ENCODE results near the gene MAP6D1. TPM values are rescaled to one million over a fixed set of nuclear protein-coding genes. Genes with fewer than 3 reads are reported as not detected.

The MAP6D1 gene
- total RNA-seq, 1 experiment from 2014 or later, result 7.1 TPM

DNA sequence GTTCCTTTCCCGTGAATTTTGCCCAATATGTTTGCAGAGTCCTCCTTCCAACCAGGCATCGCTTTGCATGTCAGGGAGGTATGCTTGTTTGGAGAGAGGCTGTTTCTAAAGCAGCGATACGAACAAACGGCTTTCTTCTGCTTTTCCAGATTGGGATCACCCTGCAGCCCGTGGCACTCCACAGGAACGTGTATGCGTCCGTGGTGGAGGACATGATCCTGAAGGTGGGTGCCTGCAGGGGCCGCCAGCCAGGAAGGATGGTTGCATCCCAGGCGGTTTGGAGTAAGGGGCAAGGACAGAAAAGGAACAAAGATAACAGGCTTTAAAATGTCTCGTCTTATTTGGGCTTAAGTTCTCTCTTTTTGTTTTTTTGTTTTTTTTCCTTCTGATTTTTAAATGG is 17.5 kb downstream of the MAP6D1 start:
- Histone ChIP-seq H2BK20ac (ENCODE audit: low read depth, low read length, poor library complexity, severe bottlenecking) (no peak overlapping the region), H3K9me3 (ENCODE audit: control insufficient read depth, low read depth, low read length) (no peaks in the 10 kb centered on the region), H3K4me2 (ENCODE audit: insufficient read depth, insufficient read length, low read length) (no peak overlapping the region), H4K8ac (replicated peaks; ENCODE audit: insufficient read length, low read depth, low read length) (no peak overlapping the region), H3K4ac (ENCODE audit: low read depth, low read length) (no peak overlapping the region), H4K5ac (ENCODE audit: insufficient read length, low read depth, low read length) (no peak overlapping the region), H3K27ac (ENCODE audit: insufficient read length, low read depth, low read length) (no peak overlapping the region), H2AFZ (ENCODE audit: low read length) (no peak overlapping the region), H4K91ac (ENCODE audit: insufficient read length, low read depth, low read length) (no peak overlapping the region), H3K23me2 (ENCODE audit: insufficient read length, low read depth, low read length, poor library complexity, severe bottlenecking) (no peaks in the 10 kb centered on the region), H2AK5ac (ENCODE audit: insufficient read length, low read length) (no peak overlapping the region), H3T11ph (ENCODE audit: low read length) (no peak overlapping the region), H3K23ac (ENCODE audit: insufficient read length, low read depth, low read length) (no peak overlapping the region), H2BK5ac (ENCODE audit: insufficient read length, low read length) (no peak overlapping the region), H4K20me1 (ENCODE audit: control insufficient read depth, insufficient read depth, insufficient read length) (no peaks in the 10 kb centered on the region), H3K27me3 (ENCODE audit: insufficient read depth, low read length) (no peaks in the 10 kb centered on the region), H2BK15ac (ENCODE audit: low read depth, low read length) (no peak overlapping the region), H3K79me2 (ENCODE audit: insufficient read depth, low read length) (no peaks in the 10 kb centered on the region), H3K56ac (ENCODE audit: insufficient read length, low read depth, low read length) (no peak overlapping the region), H3K79me1 (ENCODE audit: insufficient read depth, low read depth, low read length, poor library complexity, severe bottlenecking) (no peaks in the 10 kb centered on the region), H3K18ac (ENCODE audit: insufficient read length, low read depth, low read length) (no peak overlapping the region), H2BK12ac (ENCODE audit: insufficient read length, low read depth, low read length) (no peak overlapping the region), H2BK120ac (ENCODE audit: low read depth, low read length, poor library complexity, severe bottlenecking) (no peak overlapping the region), H3K4me1 (ENCODE audit: insufficient read depth, low read length) (no peaks in the 10 kb centered on the region), H3K9ac (ENCODE audit: extremely low read depth, insufficient read length, low read length) (no peak overlapping the region), H3K14ac (ENCODE audit: insufficient read depth, low read length) (no peak overlapping the region)
- no peaks in the 10 kb centered on the region for H3K27me3 Mint-ChIP-seq (ENCODE audit: low read depth)
- no peak overlapping the region; a peak in 2 of 7 replicates for H3K27ac Mint-ChIP-seq
- TF ChIP-seq, protein P1, sequence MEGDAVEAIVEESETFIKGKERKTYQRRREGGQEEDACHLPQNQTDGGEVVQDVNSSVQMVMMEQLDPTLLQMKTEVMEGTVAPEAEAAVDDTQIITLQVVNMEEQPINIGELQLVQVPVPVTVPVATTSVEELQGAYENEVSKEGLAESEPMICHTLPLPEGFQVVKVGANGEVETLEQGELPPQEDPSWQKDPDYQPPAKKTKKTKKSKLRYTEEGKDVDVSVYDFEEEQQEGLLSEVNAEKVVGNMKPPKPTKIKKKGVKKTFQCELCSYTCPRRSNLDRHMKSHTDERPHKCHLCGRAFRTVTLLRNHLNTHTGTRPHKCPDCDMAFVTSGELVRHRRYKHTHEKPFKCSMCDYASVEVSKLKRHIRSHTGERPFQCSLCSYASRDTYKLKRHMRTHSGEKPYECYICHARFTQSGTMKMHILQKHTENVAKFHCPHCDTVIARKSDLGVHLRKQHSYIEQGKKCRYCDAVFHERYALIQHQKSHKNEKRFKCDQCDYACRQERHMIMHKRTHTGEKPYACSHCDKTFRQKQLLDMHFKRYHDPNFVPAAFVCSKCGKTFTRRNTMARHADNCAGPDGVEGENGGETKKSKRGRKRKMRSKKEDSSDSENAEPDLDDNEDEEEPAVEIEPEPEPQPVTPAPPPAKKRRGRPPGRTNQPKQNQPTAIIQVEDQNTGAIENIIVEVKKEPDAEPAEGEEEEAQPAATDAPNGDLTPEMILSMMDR (conservative IDR thresholded peaks at IDR 0.05), result no peak
- WGBS (ENCODE audit: extremely low coverage, insufficient read length, low lambda C conversion rate), result no CpG with 5 or more reads among the region's 12 CpGs
- no peak for DNase-seq
- H3K4me1 Mint-ChIP-seq, result no peaks in the 10 kb centered on the region
- H3K36me3 Mint-ChIP-seq (ENCODE audit: insufficient read depth in 1 of 3, low read depth in 3 of 3), result peaks cover 48 to 95% (median 83%) of the 10 kb centered on the region in 3 experiments
- H3K4me3 Mint-ChIP-seq, result no peak overlapping the region
- no peaks in the 10 kb centered on the region for H3K9me3 Mint-ChIP-seq

All from H9 (cell line).